ENCODE results near the gene ZC3H10. TPM values are rescaled to one million over a fixed set of nuclear protein-coding genes. Genes with fewer than 3 reads are reported as not detected.
A peak's percentile ranks its signal among the peaks of the same experiment; 100 is the strongest.

The ZC3H10 gene
- total RNA-seq, 2 experiments from 2014 or later: 12.6 to 16.5 TPM

- intact Hi-C loops (cut with micrococcal nuclease; ENCODE audit: unreplicated experiment): loop anchor here (1.0 to 2.0 kb wide), 3 partner anchors 31 to 38 kb away; partner anchors contain the start of gene SMARCC2
- peaks cover 51% of the 10 kb centered on the region for H3K4me1 ChIP-seq (ENCODE audit: insufficient read depth, low read length, poor library complexity, severe bottlenecking)
- peaks cover 46% of the 10 kb centered on the region for H3K36me3 ChIP-seq (ENCODE audit: insufficient read depth, low read length)
- no peak for TF ChIP-seq EZH2phosphoT487 (IDR thresholded peaks at IDR 0.05; ENCODE audit: borderline replicate concordance, low read depth, low read length)
- TF ChIP-seq CTCF (conservative IDR thresholded peaks at IDR 0.05; ENCODE audit: low read length): peak; percentile 72
- H3K9me3 ChIP-seq (ENCODE audit: low read length): no peaks in the 10 kb centered on the region
- ChIA-PET CTCF (ENCODE audit: unreplicated experiment) (no interaction called here), POLR2A (interaction anchor here (0.5 to 1.7 kb wide), 3 partner anchors 28 to 33 kb away, joined by 4 to 9 read pairs (median 4); partner anchors contain the start of gene ESYT1)
- peak overlapping the region; percentile 61; the same call in 1 of the 2 replicates for H2AFZ ChIP-seq (ENCODE audit: low read length)
- peaks cover 9% of the 10 kb centered on the region; the same call in 1 of the 2 replicates for H4K20me1 ChIP-seq (ENCODE audit: insufficient read depth, low read length)
- DNase-seq (ENCODE audit: low spot score): peak; percentile 85
- H3K27ac ChIP-seq (ENCODE audit: low read depth, low read length, poor library complexity, severe bottlenecking): peak overlapping the region; percentile 82
- BruUV-seq (replicated peaks): TSS peak; percentile 23
- H3K79me2 ChIP-seq (ENCODE audit: insufficient read depth, low read depth, low read length): peaks cover 37% of the 10 kb centered on the region
- H3K4me3 ChIP-seq (ENCODE audit: low read depth, low read length, poor library complexity, severe bottlenecking): peak overlapping the region; percentile 98
- no peaks in the 10 kb centered on the region for H3K9me2 ChIP-seq (ENCODE audit: insufficient read depth, low read length)
- peak overlapping the region; percentile 96 for H3K4me2 ChIP-seq (ENCODE audit: low read length)
These were observed 39.3 kb downstream of the ZC3H10 start for GRCh38 chr12:56157201-56158028.

- Histone ChIP-seq H3K27ac (ENCODE audit: low read depth, low read length, poor library complexity, severe bottlenecking) (peak within 1 kb of the TSS; percentile 82), H3K4me3 (ENCODE audit: low read depth, low read length, poor library complexity, severe bottlenecking) (peak within 1 kb of the TSS; percentile 98), H2AFZ (ENCODE audit: low read length) (peak within 1 kb of the TSS; percentile 61; the same call in 1 of the 2 replicates), H3K79me2 (ENCODE audit: insufficient read depth, low read depth, low read length) (peaks cover 30% of the 10 kb centered on the region), H3K36me3 (ENCODE audit: insufficient read depth, low read length) (peaks cover 54% of the 10 kb centered on the region), H3K9me3 (ENCODE audit: low read length) (no peaks in the 10 kb centered on the region), H3K9me2 (ENCODE audit: insufficient read depth, low read length) (no peaks in the 10 kb centered on the region), H3K4me1 (ENCODE audit: insufficient read depth, low read length, poor library complexity, severe bottlenecking) (peaks cover 45% of the 10 kb centered on the region), H3K4me2 (ENCODE audit: low read length) (peak within 1 kb of the TSS; percentile 98), H4K20me1 (ENCODE audit: insufficient read depth, low read length) (peaks cover 9% of the 10 kb centered on the region; the same call in 1 of the 2 replicates)
- TF ChIP-seq EZH2phosphoT487 (IDR thresholded peaks at IDR 0.05; ENCODE audit: borderline replicate concordance, low read depth, low read length) (no peak), CTCF (conservative IDR thresholded peaks at IDR 0.05; ENCODE audit: low read length) (0 out of 2 replicates have a peak, but pooled peaks have one; percentile 3)
- intact Hi-C loops (cut with micrococcal nuclease; ENCODE audit: unreplicated experiment): loop anchor here (1.0 to 2.0 kb wide), 2 partner anchors 31 to 32 kb away; partner anchors contain the start of gene SMARCC2
- DNase-seq (ENCODE audit: low spot score): peak; percentile 99
- BruUV-seq (replicated peaks): no TSS peak
- CTCF ChIA-PET (ENCODE audit: unreplicated experiment): no interaction called here
- POLR2A ChIA-PET: interaction anchor here (0.5 to 1.7 kb wide), 6 partner anchors 17 to 163 kb away, joined by 3 to 9 read pairs (median 4); partner anchors contain the start of genes ESYT1, RNF41 and ZC3H10
These were observed 40.2 kb downstream of the ZC3H10 start, which contains the start of gene MYL6 for GRCh38 chr12:56158029-56158925. Gene MYL6, plus strand, starts transcription at chr12:56158359. Its CDS starts 43 bp downstream, at chr12:56158402.

Data from OCI-LY7 (cell line).